Erythroblast (primary cell): ENCODE data around the gene ASB6.

Source experiments
- GATA1 ChIP-seq: IDR thresholded peaks from 2 replicates; pipeline ENCODE4 v1.6.1; 2011; ENCODE audit warnings: low read depth, mild to moderate bottlenecking, control low read depth, low read length, moderate library complexity
- POLR2A ChIP-seq: IDR thresholded peaks from 2 replicates; pipeline ENCODE4 v1.6.1; 2011; ENCODE audit warnings: mild to moderate bottlenecking, low read length

DNA sequence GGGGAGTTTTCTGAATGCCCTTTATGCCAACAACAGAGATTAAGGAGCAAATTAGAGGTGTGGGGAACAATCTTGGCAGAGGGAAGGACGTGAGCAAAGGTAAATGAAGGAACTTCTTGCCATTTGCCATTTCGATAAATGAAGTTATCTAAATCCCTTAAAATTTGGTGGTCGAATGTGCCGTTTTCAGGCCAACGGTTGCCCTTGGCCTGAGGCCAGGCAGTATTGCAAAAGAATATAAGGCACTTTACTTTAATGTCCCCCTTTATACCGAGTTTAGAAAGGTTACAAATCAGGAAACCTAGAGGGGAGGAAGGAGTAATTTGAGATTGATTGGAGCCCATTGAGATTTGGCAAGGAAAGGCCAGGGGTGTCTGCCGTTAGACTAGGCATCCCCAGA lies 47.3 kb downstream of the ASB6 start:
- TF ChIP-seq POLR2A (no peak), GATA1 (no peak)
